T-cell (primary cell): ENCODE results near the gene FICD. TPM values are rescaled to one million over a fixed set of nuclear protein-coding genes. Genes with fewer than 3 reads are reported as not detected.

Experiments used
- ATAC-seq, 4 experiments: fragments of 200-7000 bp in 3 of 4; fragments of 150-1000 bp in 1 of 4; cut with Tn5 transposase; replicated peaks in 1 of 4; 1 replicate in 3 of 4; 2 replicates in 1 of 4; pipeline ENCODE4 v1.10.0; 2021; ENCODE audit warnings: moderate library complexity in 3 of 4, mild to moderate bottlenecking in 2 of 4, moderate number of reproducible peaks in 1 of 4
- CTCF ChIA-PET, 2 donors: fragments of 300-600 bp; sonication (Branson Sonifier 250); formaldehyde crosslinking; loops; one replicate each; lab custom pipeline; 2022; ENCODE audit warnings: antibody characterized with exemption in 2 of 2; lab: Charles Lee
- POLR2A ChIA-PET, 2 donors: fragments of 300-600 bp; sonication (Branson Sonifier 250); formaldehyde crosslinking; loops; one replicate each; lab custom pipeline; 2022; ENCODE audit warnings: antibody characterized with exemption in 2 of 2; lab: Charles Lee
- DNase-seq, 35 experiments: peaks; one replicate each; pipeline versions ENCODE4 v3.0.0 to v3.0.0-alpha.2; 2013 to 2023
- H3K27ac ChIP-seq: one replicate; pipeline ENCODE4 v1.5.1; 2013; ENCODE audit warnings: low read length
- H3K27me3 ChIP-seq, 2 experiments: replicated peaks in 1 of 2; 1 replicate in 1 of 2; 2 replicates in 1 of 2; pipeline versions ENCODE4 v1.6.1 to v1.7.0; 2013; ENCODE audit warnings: low read length in 1 of 2, mixed read lengths in 1 of 2; ENCODE audit not compliant: control insufficient read depth in 2 of 2, insufficient read depth in 2 of 2; ENCODE audit errors: extremely low read depth in 1 of 2
- H3K36me3 ChIP-seq, 2 donors: 1 replicate in 1 of 2; 2 replicates in 1 of 2; pipeline versions ENCODE4 v1.6.1 to v1.7.0; 2013; ENCODE audit warnings: low read length in 1 of 2; ENCODE audit not compliant: control insufficient read depth in 2 of 2, insufficient read depth in 1 of 2; ENCODE audit errors: extremely low read depth in 1 of 2
- H3K4me1 ChIP-seq, 2 experiments: 1 replicate in 1 of 2; 2 replicates in 1 of 2; pipeline versions ENCODE4 v1.6.1 to v1.7.0; 2013; ENCODE audit warnings: low read length in 2 of 2, mixed read lengths in 1 of 2; ENCODE audit not compliant: insufficient read depth in 2 of 2, control insufficient read depth in 1 of 2; ENCODE audit errors: extremely low read depth in 1 of 2
- H3K4me3 ChIP-seq, 2 donors: 1 replicate in 1 of 2; 2 replicates in 1 of 2; pipeline versions ENCODE4 v1.5.1 to v1.7.0; 2013; ENCODE audit warnings: mild to moderate bottlenecking in 2 of 2, low read length in 1 of 2, moderate library complexity in 1 of 2; ENCODE audit not compliant: control insufficient read depth in 1 of 2; ENCODE audit errors: extremely low read depth in 1 of 2
- H3K9me3 ChIP-seq: 2 replicates; pipeline ENCODE4 v1.7.0; 2013
- H3K27ac Mint-ChIP-seq, 2 donors: one replicate each; pipeline ENCODE4 v1.8.0; 2020 to 2021; ENCODE audit warnings: mild to moderate bottlenecking in 2 of 2, mixed read lengths in 2 of 2
- H3K27me3 Mint-ChIP-seq, 2 donors: one replicate each; pipeline ENCODE4 v1.8.0; 2021 to 2022; ENCODE audit warnings: mixed read lengths in 2 of 2
- H3K36me3 Mint-ChIP-seq: one replicate; pipeline ENCODE4 v1.8.0; 2021; ENCODE audit warnings: mixed read lengths
- H3K4me1 Mint-ChIP-seq, 3 donors: one replicate each; pipeline ENCODE4 v1.8.0; 2020 to 2022; ENCODE audit warnings: mixed read lengths in 3 of 3, mild to moderate bottlenecking in 1 of 3
- H3K4me3 Mint-ChIP-seq, 3 donors: one replicate each; pipeline ENCODE4 v1.8.0; 2020 to 2022; ENCODE audit warnings: mild to moderate bottlenecking in 3 of 3, mixed read lengths in 3 of 3, moderate library complexity in 3 of 3
- H3K9me3 Mint-ChIP-seq, 3 donors: one replicate each; pipeline ENCODE4 v1.8.0; 2020 to 2022; ENCODE audit warnings: mixed read lengths in 3 of 3
- WGBS: methylation state at CpG from one replicate; pipeline ENCODE4 v1.1.5; 2013; ENCODE audit warnings: missing lambda C conversion rate; ENCODE audit not compliant: insufficient coverage; 5-methylcytosine and 5-hydroxymethylcytosine counted together
- total RNA-seq, 35 experiments: library from RNA in 6 of 35; stranded (reverse) in 6 of 35; fragments of 120-200 nt in 1 of 35; gene quantifications; one replicate each; pipeline versions ENCODE4 v1.2.1 to v1.2.4 and lab custom pipeline; 2013 to 2026

FICD gene
- total RNA-seq, 5 donors from 2014 or later (not counting 1 experiment from before 2014, with no cell fraction given), result 5.0 to 9.3 (median 7.8) TPM

GRCh38 chr12:108542320-108542719, 27.2 kb downstream of the FICD start:
- ChIA-PET POLR2A (no interaction called here), CTCF (no interaction called here)
- DNase-seq, result no peak
- H3K27me3 ChIP-seq, result no peaks in the 10 kb centered on the region
- Mint-ChIP-seq H3K27ac (no peak overlapping the region), H3K4me1 (peaks cover 19 to 30% (median 27%) of the 10 kb centered on the region in 3 donors), H3K9me3 (no peaks in the 10 kb centered on the region), H3K27me3 (no peaks in the 10 kb centered on the region), H3K4me3 (no peak overlapping the region), H3K36me3 (peaks cover 61% of the 10 kb centered on the region)
- 100% methylated on average over 2 of the region's 4 CpGs for WGBS
- no peak overlapping the region for H3K4me3 ChIP-seq
- no peak for ATAC-seq
- no peaks in the 10 kb centered on the region for H3K9me3 ChIP-seq
- H3K36me3 ChIP-seq, result peaks cover 4 to 77% of the 10 kb centered on the region in 2 donors
- no peak overlapping the region for H3K27ac ChIP-seq
- no peaks in the 10 kb centered on the region for H3K4me1 ChIP-seq

- Mint-ChIP-seq H3K36me3 (peaks cover 60% of the 10 kb centered on the region), H3K9me3 (no peaks in the 10 kb centered on the region), H3K27me3 (no peaks in the 10 kb centered on the region), H3K4me1 (peaks cover 19 to 33% (median 28%) of the 10 kb centered on the region in 3 donors), H3K27ac (no peak overlapping the region), H3K4me3 (no peak overlapping the region)
- CTCF ChIA-PET, result interaction anchor here in 1 of 2 donors (0.6 kb wide), 1 partner anchor 260 kb away, joined by 3 read pairs; no protein-coding TSS in a partner anchor
- no peak for DNase-seq
- Histone ChIP-seq H3K4me1 (no peaks in the 10 kb centered on the region), H3K9me3 (no peaks in the 10 kb centered on the region), H3K27ac (no peak overlapping the region), H3K27me3 (no peaks in the 10 kb centered on the region), H3K4me3 (no peak overlapping the region), H3K36me3 (peaks cover 4 to 77% of the 10 kb centered on the region in 2 donors)
- POLR2A ChIA-PET, result interaction anchor here in 1 of 2 donors (0.6 kb wide), 1 partner anchor 13 kb away, joined by 15 read pairs; no protein-coding TSS in a partner anchor
- ATAC-seq, result no peak
- 100% methylated on average over 2 of the region's 3 CpGs for WGBS
Measured at GRCh38 chr12:108543652-108544051, 28.6 kb downstream of the FICD start.

GRCh38 chr12:108547686-108548085, 32.6 kb downstream of the FICD start:
- Histone ChIP-seq H3K4me1 (peaks cover 0 to 2% of the 10 kb centered on the region in 2 experiments), H3K27ac (no peak overlapping the region), H3K27me3 (no peaks in the 10 kb centered on the region), H3K9me3 (no peaks in the 10 kb centered on the region), H3K4me3 (no peak overlapping the region), H3K36me3 (peaks cover 0 to 59% of the 10 kb centered on the region in 2 donors)
- no peaks in the 10 kb centered on the region for H3K27me3 Mint-ChIP-seq
- ChIA-PET POLR2A (no interaction called here), CTCF (no interaction called here)
- no peak for ATAC-seq
- H3K4me3 Mint-ChIP-seq, result no peak overlapping the region
- WGBS, result 95% methylated on average over 9 of the region's 9 CpGs
- DNase-seq, result no peak
- no peaks in the 10 kb centered on the region for H3K9me3 Mint-ChIP-seq
- H3K27ac Mint-ChIP-seq, result no peak overlapping the region
- H3K36me3 Mint-ChIP-seq, result peaks cover 49% of the 10 kb centered on the region
- H3K4me1 Mint-ChIP-seq, result peaks cover 40 to 45% (median 42%) of the 10 kb centered on the region in 3 donors

- H3K27ac Mint-ChIP-seq, result peak overlapping the region in 1 of 2 donors; percentile 23
- H3K36me3 ChIP-seq, result peaks cover 0 to 45% of the 10 kb centered on the region in 2 donors
- no peak overlapping the region for H3K27ac ChIP-seq
- DNase-seq (no peak), ATAC-seq (no peak)
- H3K4me3 Mint-ChIP-seq, result no peak overlapping the region
- ChIA-PET POLR2A (interaction anchor here (0.6 kb wide), 4 partner anchors 23 to 1176 kb away, joined by 3 to 11 read pairs (median 4); no protein-coding TSS in a partner anchor), CTCF (interaction anchor here (0.6 to 1.2 kb wide), 4 partner anchors 11 to 720 kb away, joined by 3 to 4 read pairs (median 4); no protein-coding TSS in a partner anchor)
- H3K4me1 Mint-ChIP-seq, result peaks cover 50 to 51% (median 51%) of the 10 kb centered on the region in 3 donors
- no peaks in the 10 kb centered on the region for H3K27me3 Mint-ChIP-seq
- H3K4me1 ChIP-seq, result peaks cover 0 to 4% of the 10 kb centered on the region in 2 experiments
- H3K4me3 ChIP-seq, result no peak overlapping the region
- H3K9me3 ChIP-seq, result no peaks in the 10 kb centered on the region
- no peaks in the 10 kb centered on the region for H3K9me3 Mint-ChIP-seq
- no peaks in the 10 kb centered on the region for H3K27me3 ChIP-seq
- peaks cover 41% of the 10 kb centered on the region for H3K36me3 Mint-ChIP-seq
- WGBS, result 93% methylated on average over 3 of the region's 7 CpGs
Measured at GRCh38 chr12:108548954-108549521, 34.0 kb downstream of the FICD start.

GRCh38 chr12:108551535-108551934, 36.5 kb downstream of the FICD start:
- Mint-ChIP-seq H3K27me3 (no peaks in the 10 kb centered on the region), H3K27ac (peak overlapping the region in 1 of 2 donors; percentile 16), H3K9me3 (no peaks in the 10 kb centered on the region), H3K4me3 (peak overlapping the region; percentile 34 to 53 (median 48)), H3K4me1 (peaks cover 63 to 69% (median 67%) of the 10 kb centered on the region in 3 donors), H3K36me3 (peaks cover 30% of the 10 kb centered on the region)
- DNase-seq (no peak), ATAC-seq (no peak)
- Histone ChIP-seq H3K4me3 (no peak overlapping the region), H3K9me3 (no peaks in the 10 kb centered on the region), H3K36me3 (peaks cover 4 to 23% of the 10 kb centered on the region in 2 donors), H3K4me1 (peaks cover 8% of the 10 kb centered on the region in 2 experiments), H3K27me3 (no peaks in the 10 kb centered on the region), H3K27ac (no peak overlapping the region)
- WGBS, result no CpG with 5 or more reads among the region's 5 CpGs
- CTCF ChIA-PET, result interaction anchor here (0.7 kb wide), 2 partner anchors 22 to 44 kb away, joined by 5 to 6 read pairs; no protein-coding TSS in a partner anchor
- POLR2A ChIA-PET, result no interaction called here

GRCh38 chr12:108553799-108554198, 38.7 kb downstream of the FICD start:
- no peak for ATAC-seq
- no peaks in the 10 kb centered on the region for H3K27me3 Mint-ChIP-seq

More at GRCh38 chr12:108553799-108554198, 38.7 kb downstream of the FICD start:
- 100% methylated on average over 3 of the region's 5 CpGs for WGBS
- CTCF ChIA-PET, result interaction anchor here in 1 of 2 donors (0.5 kb wide), 1 partner anchor 43 kb away, joined by 6 read pairs; no protein-coding TSS in a partner anchor
- Histone ChIP-seq H3K4me3 (no peak overlapping the region), H3K27me3 (no peaks in the 10 kb centered on the region), H3K36me3 (peaks cover 4 to 8% of the 10 kb centered on the region in 2 donors), H3K9me3 (no peaks in the 10 kb centered on the region), H3K4me1 (peaks cover 20 to 24% of the 10 kb centered on the region in 2 experiments), H3K27ac (no peak overlapping the region)
- no peak for DNase-seq
- POLR2A ChIA-PET, result interaction anchor here in 1 of 2 donors (0.5 kb wide), 1 partner anchor 204 kb away, joined by 10 read pairs; no protein-coding TSS in a partner anchor
- Mint-ChIP-seq H3K4me1 (peaks cover 81 to 87% (median 84%) of the 10 kb centered on the region in 3 donors), H3K4me3 (peak overlapping the region in 1 of 3 donors; percentile 48), H3K27ac (no peak overlapping the region), H3K36me3 (peaks cover 20% of the 10 kb centered on the region), H3K9me3 (no peaks in the 10 kb centered on the region)
